ENCODE data around the gene TMEM9B. TPM values are rescaled to one million over a fixed set of nuclear protein-coding genes. Genes with fewer than 3 reads are reported as not detected.
"Not testable (repeated sequence)": the region's sequence is repeated elsewhere in the genome, so short reads cannot be mapped to it uniquely, and the experiment has no call there.

The TMEM9B gene
- total RNA-seq, 4 donors from 2014 or later = 29.4 to 45.3 (median 40.1) TPM

DNA sequence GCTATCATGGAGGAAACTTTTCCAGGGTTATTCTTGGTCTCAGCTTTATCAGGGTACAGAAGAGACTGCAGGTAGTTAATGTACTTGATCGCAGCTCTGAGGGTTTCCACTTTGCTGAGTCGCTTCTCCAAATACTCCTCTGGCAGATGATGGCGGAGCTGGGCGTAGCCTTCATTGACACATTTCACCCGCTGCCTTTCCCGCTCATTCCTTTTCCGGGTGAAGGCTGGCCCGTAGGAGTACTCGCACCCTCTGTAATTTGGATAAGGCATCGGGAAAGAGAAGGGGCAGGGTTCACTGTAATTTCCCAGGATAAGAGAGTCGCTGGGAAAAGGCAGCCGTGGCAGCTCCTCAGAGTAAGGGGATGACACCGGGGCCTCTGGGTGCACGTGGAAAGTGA is 26.6 kb downstream of the TMEM9B start:
- no peak for TF ChIP-seq POLR2A (IDR thresholded peaks at IDR 0.05)
- TF ChIP-seq, protein P1, sequence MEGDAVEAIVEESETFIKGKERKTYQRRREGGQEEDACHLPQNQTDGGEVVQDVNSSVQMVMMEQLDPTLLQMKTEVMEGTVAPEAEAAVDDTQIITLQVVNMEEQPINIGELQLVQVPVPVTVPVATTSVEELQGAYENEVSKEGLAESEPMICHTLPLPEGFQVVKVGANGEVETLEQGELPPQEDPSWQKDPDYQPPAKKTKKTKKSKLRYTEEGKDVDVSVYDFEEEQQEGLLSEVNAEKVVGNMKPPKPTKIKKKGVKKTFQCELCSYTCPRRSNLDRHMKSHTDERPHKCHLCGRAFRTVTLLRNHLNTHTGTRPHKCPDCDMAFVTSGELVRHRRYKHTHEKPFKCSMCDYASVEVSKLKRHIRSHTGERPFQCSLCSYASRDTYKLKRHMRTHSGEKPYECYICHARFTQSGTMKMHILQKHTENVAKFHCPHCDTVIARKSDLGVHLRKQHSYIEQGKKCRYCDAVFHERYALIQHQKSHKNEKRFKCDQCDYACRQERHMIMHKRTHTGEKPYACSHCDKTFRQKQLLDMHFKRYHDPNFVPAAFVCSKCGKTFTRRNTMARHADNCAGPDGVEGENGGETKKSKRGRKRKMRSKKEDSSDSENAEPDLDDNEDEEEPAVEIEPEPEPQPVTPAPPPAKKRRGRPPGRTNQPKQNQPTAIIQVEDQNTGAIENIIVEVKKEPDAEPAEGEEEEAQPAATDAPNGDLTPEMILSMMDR (IDR thresholded peaks at IDR 0.05 in 4 of 5, conservative IDR thresholded peaks at IDR 0.05 in 1 of 5) = no peak
- no peak for ATAC-seq
- in situ Hi-C loops (cut with MboI; ENCODE audit: low sequenced_read_pairs in 4 of 4) (no loop called here), intact Hi-C loops (cut with DNase I; ENCODE audit: low total_unique reads) (no loop called here)
- Histone ChIP-seq H3K9me3 (no peaks in the 10 kb centered on the region), H3K27me3 (no peaks in the 10 kb centered on the region), H3K4me1 (no peaks in the 10 kb centered on the region), H3K36me3 (no peaks in the 10 kb centered on the region), H3K27ac (no peak overlapping the region), H3K4me3 (no peak overlapping the region)
- DNase-seq = no peak

DNA sequence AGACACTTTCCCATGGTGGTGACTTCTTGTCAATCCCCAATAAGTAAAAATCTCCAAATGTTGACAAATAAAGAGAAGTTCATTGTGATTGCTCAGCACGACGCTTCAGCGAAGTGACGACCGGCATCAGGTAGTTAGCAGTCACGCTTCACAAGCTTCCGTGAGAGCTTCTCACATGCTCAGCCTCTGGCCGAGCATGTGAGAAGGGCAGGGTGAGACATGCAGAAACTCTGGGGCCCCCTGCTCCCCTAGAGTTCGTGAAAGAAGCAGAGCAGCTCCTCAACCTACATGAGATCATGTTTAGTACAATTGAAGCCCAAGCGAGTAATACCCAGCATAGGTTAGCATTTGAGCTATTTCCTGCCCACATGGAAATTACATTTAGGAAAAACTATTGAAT is 27.1 kb downstream of the TMEM9B start:
- H3K27me3 ChIP-seq = no peaks in the 10 kb centered on the region
- DNase-seq (no peak), ATAC-seq (no peak)
- intact Hi-C loops (cut with DNase I; ENCODE audit: low total_unique reads) = no loop called here
- H3K36me3 ChIP-seq = no peaks in the 10 kb centered on the region
- no peak overlapping the region for H3K27ac ChIP-seq
- in situ Hi-C loops (cut with MboI; ENCODE audit: low sequenced_read_pairs in 4 of 4) = no loop called here
- no peaks in the 10 kb centered on the region for H3K9me3 ChIP-seq
- TF ChIP-seq POLR2A (IDR thresholded peaks at IDR 0.05) = no peak
- TF ChIP-seq, protein P1 (IDR thresholded peaks at IDR 0.05 in 4 of 5, conservative IDR thresholded peaks at IDR 0.05 in 1 of 5) = no peak
- H3K4me1 ChIP-seq = no peaks in the 10 kb centered on the region
- H3K4me3 ChIP-seq = no peak overlapping the region

DNA sequence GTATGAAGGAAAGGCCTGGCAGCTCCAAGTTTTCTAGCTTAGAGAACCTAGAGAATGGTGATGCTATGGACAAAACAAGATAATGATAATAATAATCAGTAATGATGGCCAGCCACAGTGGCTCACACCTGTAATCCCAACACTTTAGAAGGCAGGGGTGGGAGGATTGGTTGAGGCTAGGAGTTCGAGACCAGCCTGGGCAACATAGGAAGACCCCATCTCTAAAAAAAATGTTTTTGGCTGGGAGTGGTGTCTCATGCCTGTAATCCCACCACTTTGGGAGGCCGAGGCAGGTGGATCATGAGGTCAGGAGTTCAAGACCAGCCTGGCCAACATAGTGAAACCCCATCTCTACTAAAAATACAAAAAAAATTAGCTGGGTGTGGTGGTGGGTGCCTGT is 28.5 kb downstream of the TMEM9B start:
- H3K36me3 ChIP-seq; DNase-seq; intact Hi-C loops (cut with DNase I; ENCODE audit: low total_unique reads); ATAC-seq; H3K9me3 ChIP-seq; in situ Hi-C loops (cut with MboI; ENCODE audit: low sequenced_read_pairs in 4 of 4); H3K4me1 ChIP-seq; H3K27ac ChIP-seq; H3K27me3 ChIP-seq; H3K4me3 ChIP-seq: not testable (repeated sequence)

DNA sequence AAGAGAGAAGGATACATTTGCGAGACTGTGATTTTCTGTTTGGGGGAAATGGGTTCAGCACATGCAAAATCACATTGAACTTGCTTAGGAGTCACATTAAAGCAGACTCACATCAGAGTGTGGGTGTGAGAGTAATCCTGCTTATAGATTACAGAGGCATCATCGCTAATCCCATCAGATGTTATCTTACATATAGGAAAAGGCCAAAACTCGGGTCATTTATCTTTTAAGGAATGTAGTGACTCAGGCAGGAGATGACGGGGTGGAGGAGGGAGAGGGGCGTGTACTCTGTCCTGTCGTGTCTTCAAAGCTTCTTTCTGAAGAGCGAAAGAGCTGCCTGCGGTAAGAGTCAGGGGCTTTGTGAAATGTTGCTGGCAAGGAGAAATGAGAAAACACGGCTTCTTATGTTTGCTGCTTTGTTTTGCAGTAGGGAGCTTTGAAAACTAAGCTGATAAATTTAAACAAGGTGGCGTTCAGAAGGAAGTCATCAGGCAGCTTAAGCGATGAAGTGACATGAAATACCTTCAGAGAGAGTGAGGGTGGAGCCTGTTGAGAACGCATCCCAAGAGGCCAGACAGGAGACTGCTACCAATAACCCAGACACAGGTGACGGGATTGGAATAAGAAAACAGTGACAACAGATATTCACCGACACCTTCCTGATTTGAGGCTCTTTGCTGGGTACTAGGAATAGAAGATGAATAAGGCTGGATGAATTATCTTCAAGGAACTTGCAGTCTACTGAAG is 29.3 kb downstream of the TMEM9B start:
- ATAC-seq = no peak
- H3K36me3 ChIP-seq = no peaks in the 10 kb centered on the region
- no peak for DNase-seq

DNA sequence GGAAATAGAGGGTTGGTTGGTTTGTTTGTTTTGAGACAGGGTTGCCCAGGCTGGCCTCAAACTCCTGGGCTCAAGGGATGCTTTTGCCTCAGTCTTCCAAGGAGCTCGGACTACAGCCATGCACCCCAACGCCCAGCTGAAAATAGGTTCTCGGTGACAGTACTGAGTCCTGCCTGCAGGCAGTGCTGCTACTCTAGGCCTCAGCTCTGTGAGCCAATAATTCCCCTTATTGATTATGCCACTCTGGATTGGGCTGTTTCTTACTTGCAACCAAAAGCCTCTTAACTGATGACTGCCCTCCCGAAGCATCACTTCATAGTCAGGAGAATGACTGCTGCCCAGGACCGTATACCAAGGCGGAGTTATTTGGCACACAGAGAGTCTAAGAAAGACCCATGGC is 30.3 kb downstream of the TMEM9B start:
- Histone ChIP-seq H3K27me3 (no peaks in the 10 kb centered on the region), H3K9me3 (no peaks in the 10 kb centered on the region), H3K27ac (no peak overlapping the region), H3K36me3 (no peaks in the 10 kb centered on the region), H3K4me1 (no peaks in the 10 kb centered on the region), H3K4me3 (no peak overlapping the region)
- no peak for TF ChIP-seq POLR2A (IDR thresholded peaks at IDR 0.05)
- TF ChIP-seq, protein P1 (IDR thresholded peaks at IDR 0.05 in 4 of 5, conservative IDR thresholded peaks at IDR 0.05 in 1 of 5) = no peak
- ATAC-seq (no peak), DNase-seq (no peak)
- in situ Hi-C loops (cut with MboI; ENCODE audit: low sequenced_read_pairs in 4 of 4) = no loop called here
- intact Hi-C loops (cut with DNase I; ENCODE audit: low total_unique reads) = no loop called here

More for the DNA sequence above, 29.3 kb downstream of the TMEM9B start:
- Histone ChIP-seq H3K4me3 (no peak overlapping the region), H3K27me3 (no peaks in the 10 kb centered on the region), H3K4me1 (no peaks in the 10 kb centered on the region), H3K9me3 (no peaks in the 10 kb centered on the region), H3K27ac (no peak overlapping the region)
- intact Hi-C loops (cut with DNase I; ENCODE audit: low total_unique reads) (no loop called here), in situ Hi-C loops (cut with MboI; ENCODE audit: low sequenced_read_pairs in 4 of 4) (no loop called here)
- TF ChIP-seq, protein P1 (IDR thresholded peaks at IDR 0.05 in 4 of 5, conservative IDR thresholded peaks at IDR 0.05 in 1 of 5) = no peak

Measured in gastrocnemius medialis (tissue), 4 donors.